Thyroid gland (tissue), 4 donors: ENCODE measurements around the gene ETNK2. TPM values are rescaled to one million over a fixed set of nuclear protein-coding genes. Genes with fewer than 3 reads are reported as not detected.

ENCODE experiments used
- DNase-seq, 2 donors: peaks; one replicate each; pipeline ENCODE4 v3.0.0-alpha.2; 2019
- H3K27ac ChIP-seq, 3 donors: fragments of 200-600 bp; sonication (generic); 1 replicate in 2 of 3; 2 replicates in 1 of 3; pipeline ENCODE4 v1.5.1; 2016 to 2019; ENCODE audit warnings: mild to moderate bottlenecking in 1 of 3, moderate library complexity in 1 of 3
- H3K27me3 ChIP-seq: fragments of 200-600 bp; sonication (generic); one replicate; pipeline ENCODE4 v1.5.1; 2019
- H3K36me3 ChIP-seq, 2 donors: fragments of 200-600 bp; sonication (generic); one replicate each; pipeline ENCODE4 v1.5.1; 2016 to 2019
- H3K4me1 ChIP-seq, 2 donors: fragments of 200-600 bp; sonication (generic); one replicate each; pipeline ENCODE4 v1.5.1; 2017 to 2019
- H3K4me3 ChIP-seq, 3 donors: fragments of 200-600 bp; sonication (generic); replicated peaks in 1 of 3; 1 replicate in 2 of 3; 2 replicates in 1 of 3; pipeline ENCODE4 v1.5.1; 2016; ENCODE audit warnings: mild to moderate bottlenecking in 1 of 3
- H3K9me3 ChIP-seq: fragments of 200-600 bp; sonication (generic); one replicate; pipeline ENCODE4 v1.5.1; 2017
- POLR2A ChIP-seq, 2 donors: fragments of 450-650 bp; IDR thresholded peaks; one replicate each; pipeline ENCODE4 v1.6.1; 2017; ENCODE audit warnings: antibody characterized with exemption in 2 of 2, mild to moderate bottlenecking in 2 of 2, moderate library complexity in 1 of 2
- WGBS, 2 donors: methylation state at CpG; one replicate each; pipeline ENCODE4 v1.1.5; 2017; 5-methylcytosine and 5-hydroxymethylcytosine counted together
- intact Hi-C: fragments of 100-400 bp; cut with DNase I; formaldehyde crosslinking; loops from one replicate; pipeline ENCODE4 v1.15.1; 2023
- total RNA-seq, 4 donors: library from RNA; depleted of rRNA; stranded (reverse); fragments of >200 nt; gene quantifications; one replicate each; pipeline ENCODE4 v1.2.3, GENCODE V29; 2016
- TF ChIP-seq, protein P1 (sequence below), 6 experiments: fragments of 200-600 bp in 3 of 6; fragments of 450-650 bp in 3 of 6; sonication (generic) in 3 of 6; IDR thresholded peaks; one replicate each; pipeline ENCODE4 v1.5.1; 2016 to 2019; ENCODE audit warnings: antibody characterized with exemption in 6 of 6, mild to moderate bottlenecking in 2 of 6, inconsistent platforms in 1 of 6, moderate library complexity in 1 of 6

ETNK2 gene
- total RNA-seq, 4 donors from 2014 or later = 16.1 to 22.5 (median 21.0) TPM

- no peak overlapping the region for H3K27ac ChIP-seq
- H3K36me3 ChIP-seq = no peaks in the 10 kb centered on the region
- TF ChIP-seq, protein P1, sequence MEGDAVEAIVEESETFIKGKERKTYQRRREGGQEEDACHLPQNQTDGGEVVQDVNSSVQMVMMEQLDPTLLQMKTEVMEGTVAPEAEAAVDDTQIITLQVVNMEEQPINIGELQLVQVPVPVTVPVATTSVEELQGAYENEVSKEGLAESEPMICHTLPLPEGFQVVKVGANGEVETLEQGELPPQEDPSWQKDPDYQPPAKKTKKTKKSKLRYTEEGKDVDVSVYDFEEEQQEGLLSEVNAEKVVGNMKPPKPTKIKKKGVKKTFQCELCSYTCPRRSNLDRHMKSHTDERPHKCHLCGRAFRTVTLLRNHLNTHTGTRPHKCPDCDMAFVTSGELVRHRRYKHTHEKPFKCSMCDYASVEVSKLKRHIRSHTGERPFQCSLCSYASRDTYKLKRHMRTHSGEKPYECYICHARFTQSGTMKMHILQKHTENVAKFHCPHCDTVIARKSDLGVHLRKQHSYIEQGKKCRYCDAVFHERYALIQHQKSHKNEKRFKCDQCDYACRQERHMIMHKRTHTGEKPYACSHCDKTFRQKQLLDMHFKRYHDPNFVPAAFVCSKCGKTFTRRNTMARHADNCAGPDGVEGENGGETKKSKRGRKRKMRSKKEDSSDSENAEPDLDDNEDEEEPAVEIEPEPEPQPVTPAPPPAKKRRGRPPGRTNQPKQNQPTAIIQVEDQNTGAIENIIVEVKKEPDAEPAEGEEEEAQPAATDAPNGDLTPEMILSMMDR (IDR thresholded peaks at IDR 0.05) = no peak
- no peak for TF ChIP-seq POLR2A (IDR thresholded peaks at IDR 0.05)
- 67 to 77% methylated on average over 6 of the region's 6 CpGs for WGBS, 2 donors
- H3K4me3 ChIP-seq = no peak overlapping the region
- H3K27me3 ChIP-seq = no peaks in the 10 kb centered on the region
- no peaks in the 10 kb centered on the region for H3K9me3 ChIP-seq
- no peak for DNase-seq
- intact Hi-C loops = no loop called here
- no peaks in the 10 kb centered on the region for H3K4me1 ChIP-seq
Observed at GRCh38 chr1:204157962-204158361, 6.1 kb upstream of the ETNK2 start.

- H3K9me3 ChIP-seq = no peaks in the 10 kb centered on the region
- H3K27me3 ChIP-seq = no peaks in the 10 kb centered on the region
- H3K27ac ChIP-seq = no peak overlapping the region
- 89 to 92% methylated on average over 9 to 10 of the region's 10 CpGs for WGBS, 2 donors
- peaks cover 8 to 12% of the 10 kb centered on the region in 2 donors for H3K4me1 ChIP-seq
- no peak for DNase-seq
- TF ChIP-seq POLR2A (IDR thresholded peaks at IDR 0.05) = no peak
- TF ChIP-seq, protein P1 (IDR thresholded peaks at IDR 0.05) = no peak
- no peaks in the 10 kb centered on the region for H3K36me3 ChIP-seq
- no peak overlapping the region for H3K4me3 ChIP-seq
- intact Hi-C loops = no loop called here
Observed at GRCh38 chr1:204155881-204156280, 4.0 kb upstream of the ETNK2 start.

- no peak for TF ChIP-seq POLR2A (IDR thresholded peaks at IDR 0.05)
- TF ChIP-seq, protein P1 (IDR thresholded peaks at IDR 0.05) = no peak
- H3K4me1 ChIP-seq = peaks cover 13 to 20% of the 10 kb centered on the region in 2 donors
- no peak overlapping the region for H3K4me3 ChIP-seq
- H3K27me3 ChIP-seq = no peaks in the 10 kb centered on the region
- 91 to 92% methylated on average over 15 of the region's 15 CpGs for WGBS, 2 donors
- no peak overlapping the region for H3K27ac ChIP-seq
- DNase-seq = no peak
- H3K36me3 ChIP-seq = no peaks in the 10 kb centered on the region
- intact Hi-C loops = no loop called here
- no peaks in the 10 kb centered on the region for H3K9me3 ChIP-seq
Observed at GRCh38 chr1:204154568-204155255, 2.9 kb upstream of the ETNK2 start.

DNA sequence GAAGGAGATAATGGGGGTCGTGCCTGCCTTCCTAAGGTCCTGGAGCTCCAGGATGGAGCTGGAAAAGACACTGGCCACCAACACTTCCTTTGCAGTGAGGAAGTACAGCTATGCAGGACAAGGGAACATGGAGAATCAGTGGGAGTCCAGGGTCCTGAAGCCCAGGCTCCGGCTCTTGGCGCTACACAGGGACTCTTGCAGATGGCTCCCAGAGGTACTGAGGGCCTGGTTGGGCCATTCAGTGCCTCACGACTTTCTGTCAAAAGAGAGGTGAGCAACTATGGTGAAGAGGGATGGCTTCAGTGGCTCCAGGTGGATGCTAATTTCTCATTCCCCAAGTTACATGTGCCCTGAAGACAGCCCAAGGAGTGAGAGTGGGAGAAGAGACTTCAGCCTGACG lies 1.8 kb upstream of the ETNK2 start:
- H3K27ac ChIP-seq = no peak overlapping the region
- H3K4me1 ChIP-seq = peaks cover 13 to 20% of the 10 kb centered on the region in 2 donors
- TF ChIP-seq, protein P1 (IDR thresholded peaks at IDR 0.05) = no peak
- no peak for TF ChIP-seq POLR2A (IDR thresholded peaks at IDR 0.05)
- 90 to 93% methylated on average over 5 of the region's 5 CpGs for WGBS, 2 donors
- H3K27me3 ChIP-seq = no peaks in the 10 kb centered on the region
- no peak for DNase-seq
- H3K36me3 ChIP-seq = no peaks in the 10 kb centered on the region
- no peaks in the 10 kb centered on the region for H3K9me3 ChIP-seq
- intact Hi-C loops = no loop called here
- no peak overlapping the region for H3K4me3 ChIP-seq

GRCh38 chr1:204152310-204153044 lies 633 bp upstream of the ETNK2 start:
- H3K4me1 ChIP-seq = peaks cover 13 to 20% of the 10 kb centered on the region in 2 donors
- WGBS, 2 donors = 33 to 50% methylated on average over 14 to 19 of the region's 25 CpGs
- H3K27ac ChIP-seq = peak overlapping the region in 2 of 3 donors; percentile 44 to 56
- intact Hi-C loops = no loop called here
- H3K36me3 ChIP-seq = no peaks in the 10 kb centered on the region
- peak; percentile 40 to 44 for DNase-seq
- H3K4me3 ChIP-seq = peak overlapping the region; percentile 7 to 91 (median 19)
- no peaks in the 10 kb centered on the region for H3K27me3 ChIP-seq
- no peak for TF ChIP-seq POLR2A (IDR thresholded peaks at IDR 0.05)
- TF ChIP-seq, protein P1 (IDR thresholded peaks at IDR 0.05) = peak in 1 of 6 experiments; percentile 4
- no peaks in the 10 kb centered on the region for H3K9me3 ChIP-seq
